SK-N-MC (cell line): ENCODE data around the gene SQSTM1.

Experiments
- EZH2 ChIP-seq: fragments of 200-600 bp; sonication (generic); IDR thresholded peaks from one replicate; pipeline ENCODE4 v1.6.1; 2017; ENCODE audit warnings: antibody characterized with exemption
- POLR2AphosphoS5 ChIP-seq: IDR thresholded peaks from 2 replicates; pipeline ENCODE4 v1.6.1; 2012; ENCODE audit warnings: mild to moderate bottlenecking, low read depth, low read length, borderline replicate concordance

DNA sequence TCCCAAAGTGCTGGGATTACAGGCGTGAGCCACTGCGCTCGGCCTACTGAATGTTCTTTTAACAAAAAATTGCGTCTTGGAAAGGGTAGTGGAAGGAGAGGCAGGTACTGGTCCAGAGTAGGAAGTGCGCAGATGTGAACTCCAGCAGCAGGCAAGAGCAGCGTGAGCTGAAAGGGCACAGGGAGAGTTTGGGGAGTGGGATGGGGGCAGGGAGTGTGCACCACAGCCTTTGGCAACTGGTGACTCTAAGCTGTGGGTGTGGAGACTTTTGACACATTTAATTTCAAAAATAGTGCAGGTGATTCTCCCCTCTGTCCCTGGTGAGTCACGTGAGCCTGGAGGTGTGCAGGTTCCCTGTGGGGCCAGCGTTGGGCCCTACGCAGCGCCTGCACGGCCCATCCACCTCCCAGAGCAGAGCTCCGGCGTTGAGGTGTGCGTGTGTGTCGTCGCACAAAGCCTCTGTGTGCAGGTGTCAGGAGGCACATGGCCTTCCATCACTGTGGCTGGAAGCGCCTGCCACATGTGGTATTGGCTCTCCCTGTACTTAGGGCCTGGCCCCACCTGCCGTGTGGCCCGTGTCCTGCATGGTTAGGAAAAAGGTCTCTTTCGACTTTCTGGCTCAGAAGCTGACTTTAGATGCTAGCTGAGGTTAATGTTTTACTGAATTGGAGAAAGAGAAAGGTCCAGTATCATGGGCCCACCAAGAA lies 11.5 kb downstream of the SQSTM1 start:
- TF ChIP-seq EZH2 (no peak), POLR2AphosphoS5 (no peak)
